ENCODE measurements around the gene WDR1.

The WDR1 gene

DNA sequence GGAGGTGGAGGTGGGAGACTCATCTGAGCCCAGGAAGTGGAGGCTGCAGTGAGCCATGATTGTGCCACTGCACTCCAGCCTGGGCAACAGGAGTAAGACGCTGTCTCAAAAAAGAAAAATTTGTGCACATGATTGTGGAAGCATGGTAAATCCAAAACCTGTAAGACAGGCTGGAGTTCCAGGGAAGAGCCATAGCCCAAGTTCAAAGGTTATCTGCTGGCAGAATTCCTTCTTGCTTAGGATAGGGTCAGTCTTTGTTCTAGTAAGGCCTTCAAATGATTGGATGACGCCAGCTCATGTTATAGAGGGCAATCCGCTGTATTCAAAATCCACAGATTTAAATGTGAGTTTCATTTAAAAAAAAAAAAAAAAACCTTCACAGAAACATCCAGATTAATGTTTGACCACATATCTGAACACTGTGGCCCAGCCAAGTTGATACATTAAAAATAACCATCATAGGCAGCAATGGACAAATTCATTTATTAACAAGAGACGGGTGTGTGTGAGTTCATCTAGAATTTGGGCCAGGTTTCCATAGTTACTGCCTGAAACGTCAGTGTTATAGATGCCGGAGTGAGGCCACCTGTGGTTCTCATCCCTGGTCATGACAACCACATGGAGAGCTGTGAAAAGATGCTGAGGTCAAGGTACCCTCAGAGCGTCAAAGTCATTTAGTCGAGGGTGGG is 60.1 kb downstream of the WDR1 start:
- Histone ChIP-seq H3K9ac (ENCODE audit: low read length in 5 of 5) (no peak overlapping the region), H3K4me3 (ENCODE audit: low read depth in 1 of 5, low read length in 5 of 5) (no peak overlapping the region), H3K27ac (ENCODE audit: low read depth, low read length) (no peak overlapping the region), H3K4me1 (ENCODE audit: control insufficient read depth in 5 of 5, insufficient read depth in 5 of 5, low read length in 5 of 5) (peaks cover 0 to 16% (median 0%) of the 10 kb centered on the region in 5 donors), H3K27me3 (ENCODE audit: control insufficient read depth in 5 of 5, insufficient read depth in 4 of 5, low read length in 5 of 5) (peaks cover 0 to 3% (median 0%) of the 10 kb centered on the region in 5 donors), H3K9me3 (ENCODE audit: control insufficient read depth in 5 of 5, low read length in 5 of 5) (no peaks in the 10 kb centered on the region), H3K36me3 (ENCODE audit: control insufficient read depth in 5 of 5, insufficient read depth in 5 of 5, low read length in 5 of 5) (no peaks in the 10 kb centered on the region)

DNA sequence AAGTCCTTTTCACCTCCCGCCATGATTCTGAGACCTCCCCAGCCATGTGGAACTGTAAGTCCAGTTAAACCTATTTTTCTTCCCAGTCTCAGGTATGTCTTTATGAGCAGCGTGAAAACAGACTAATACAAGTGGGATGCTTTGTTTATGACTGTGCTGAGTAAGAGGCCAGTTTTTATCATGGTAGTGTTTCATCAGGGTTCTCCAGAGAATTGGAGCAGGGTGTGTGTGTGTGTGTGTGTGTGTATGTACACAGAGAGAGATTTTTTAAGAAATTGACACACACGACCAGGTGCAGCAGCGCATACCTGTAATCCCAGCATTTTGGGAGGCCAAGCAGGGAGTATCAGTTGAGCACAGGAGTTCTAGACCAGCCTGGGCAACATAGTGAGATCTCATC is 60.7 kb downstream of the WDR1 start:
- Histone ChIP-seq H3K27me3 (ENCODE audit: control insufficient read depth in 5 of 5, insufficient read depth in 4 of 5, low read length in 5 of 5) (peaks cover 0 to 5% (median under 1%) of the 10 kb centered on the region in 5 donors), H3K9me3 (ENCODE audit: control insufficient read depth in 5 of 5, low read length in 5 of 5) (no peaks in the 10 kb centered on the region), H3K27ac (ENCODE audit: low read depth, low read length) (no peak overlapping the region), H3K9ac (ENCODE audit: low read length in 5 of 5) (no peak overlapping the region), H3K4me3 (ENCODE audit: low read depth in 1 of 5, low read length in 5 of 5) (no peak overlapping the region), H3K4me1 (ENCODE audit: control insufficient read depth in 5 of 5, insufficient read depth in 5 of 5, low read length in 5 of 5) (peaks cover 0 to 16% (median 0%) of the 10 kb centered on the region in 5 donors), H3K36me3 (ENCODE audit: control insufficient read depth in 5 of 5, insufficient read depth in 5 of 5, low read length in 5 of 5) (no peaks in the 10 kb centered on the region)

DNA sequence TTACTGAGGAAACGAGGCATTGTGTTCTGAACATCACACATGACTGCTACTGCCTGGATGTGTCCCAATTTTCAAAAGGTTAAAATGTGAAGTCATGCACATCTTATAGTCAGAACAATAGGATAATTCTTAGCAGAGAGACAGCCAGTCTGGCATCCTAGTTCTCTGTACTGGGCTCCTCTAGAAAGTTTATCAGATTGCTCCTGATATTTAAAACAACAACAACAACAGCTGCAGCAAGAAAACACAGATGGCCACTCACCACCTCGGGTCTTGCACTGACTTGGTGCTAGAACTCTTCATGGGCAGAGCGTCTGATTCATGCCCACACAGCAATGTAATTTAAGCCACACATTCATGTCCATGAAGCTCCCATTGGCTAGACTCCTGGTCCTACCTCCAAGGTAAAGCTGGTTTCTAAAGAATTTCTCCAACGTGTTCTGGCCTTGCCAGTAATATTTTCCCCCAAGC is 62.0 kb downstream of the WDR1 start:
- Histone ChIP-seq H3K4me1 (ENCODE audit: control insufficient read depth in 5 of 5, insufficient read depth in 5 of 5, low read length in 5 of 5) (peaks cover 0 to 16% (median 0%) of the 10 kb centered on the region in 5 donors), H3K36me3 (ENCODE audit: control insufficient read depth in 5 of 5, insufficient read depth in 5 of 5, low read length in 5 of 5) (no peaks in the 10 kb centered on the region), H3K27ac (ENCODE audit: low read depth, low read length) (no peak overlapping the region), H3K9ac (ENCODE audit: low read length in 5 of 5) (no peak overlapping the region), H3K9me3 (ENCODE audit: control insufficient read depth in 5 of 5, low read length in 5 of 5) (no peaks in the 10 kb centered on the region), H3K4me3 (ENCODE audit: low read depth in 1 of 5, low read length in 5 of 5) (no peak overlapping the region), H3K27me3 (ENCODE audit: control insufficient read depth in 5 of 5, insufficient read depth in 4 of 5, low read length in 5 of 5) (peaks cover 0 to 5% (median 3%) of the 10 kb centered on the region in 5 donors)

DNA sequence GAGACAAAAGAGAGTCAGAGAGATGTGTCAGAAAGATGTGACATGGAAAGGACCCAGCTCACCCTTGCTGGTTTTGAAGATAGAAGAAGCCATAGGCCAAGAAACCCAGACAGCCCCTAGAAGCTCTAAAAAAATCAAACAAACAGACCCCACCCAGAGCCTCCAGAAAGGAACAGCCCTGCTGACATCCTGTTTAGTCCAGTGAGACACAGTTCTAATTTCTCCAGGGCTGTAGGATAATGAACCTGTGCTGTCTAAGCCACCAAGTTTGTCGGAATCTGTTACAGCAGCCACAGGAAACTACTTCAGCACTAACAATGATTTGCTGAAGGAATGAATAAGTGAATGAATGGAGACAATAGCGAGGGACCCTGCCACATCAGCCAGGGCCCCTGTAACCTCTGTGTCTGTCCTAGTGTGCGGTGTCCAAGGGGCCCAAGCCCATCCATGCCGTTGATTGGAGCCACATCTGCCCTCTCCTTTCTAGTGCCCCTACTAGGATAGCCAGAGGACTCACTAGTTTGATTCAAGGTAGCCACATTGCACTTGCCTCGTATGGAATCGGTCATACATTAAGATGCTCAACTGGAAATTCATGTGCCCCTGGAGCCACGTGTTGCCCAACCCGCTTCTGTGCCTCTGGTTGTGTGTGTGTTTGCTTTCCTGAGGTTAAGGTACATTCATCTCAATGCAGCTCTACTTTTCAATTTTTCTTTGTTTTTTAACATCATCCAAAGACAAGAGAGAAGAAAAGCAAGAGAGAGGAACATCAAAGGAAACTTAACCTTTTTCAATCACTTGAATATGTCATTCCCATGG is 62.8 kb downstream of the WDR1 start:
- Histone ChIP-seq H3K9me3 (ENCODE audit: control insufficient read depth in 5 of 5, low read length in 5 of 5) (no peaks in the 10 kb centered on the region), H3K36me3 (ENCODE audit: control insufficient read depth in 5 of 5, insufficient read depth in 5 of 5, low read length in 5 of 5) (no peaks in the 10 kb centered on the region), H3K27me3 (ENCODE audit: control insufficient read depth in 5 of 5, insufficient read depth in 4 of 5, low read length in 5 of 5) (peaks cover 0 to 5% (median 3%) of the 10 kb centered on the region in 5 donors), H3K4me1 (ENCODE audit: control insufficient read depth in 5 of 5, insufficient read depth in 5 of 5, low read length in 5 of 5) (peaks cover 0 to 16% (median 0%) of the 10 kb centered on the region in 5 donors), H3K9ac (ENCODE audit: low read length in 5 of 5) (no peak overlapping the region), H3K27ac (ENCODE audit: low read depth, low read length) (no peak overlapping the region), H3K4me3 (ENCODE audit: low read depth in 1 of 5, low read length in 5 of 5) (no peak overlapping the region)

DNA sequence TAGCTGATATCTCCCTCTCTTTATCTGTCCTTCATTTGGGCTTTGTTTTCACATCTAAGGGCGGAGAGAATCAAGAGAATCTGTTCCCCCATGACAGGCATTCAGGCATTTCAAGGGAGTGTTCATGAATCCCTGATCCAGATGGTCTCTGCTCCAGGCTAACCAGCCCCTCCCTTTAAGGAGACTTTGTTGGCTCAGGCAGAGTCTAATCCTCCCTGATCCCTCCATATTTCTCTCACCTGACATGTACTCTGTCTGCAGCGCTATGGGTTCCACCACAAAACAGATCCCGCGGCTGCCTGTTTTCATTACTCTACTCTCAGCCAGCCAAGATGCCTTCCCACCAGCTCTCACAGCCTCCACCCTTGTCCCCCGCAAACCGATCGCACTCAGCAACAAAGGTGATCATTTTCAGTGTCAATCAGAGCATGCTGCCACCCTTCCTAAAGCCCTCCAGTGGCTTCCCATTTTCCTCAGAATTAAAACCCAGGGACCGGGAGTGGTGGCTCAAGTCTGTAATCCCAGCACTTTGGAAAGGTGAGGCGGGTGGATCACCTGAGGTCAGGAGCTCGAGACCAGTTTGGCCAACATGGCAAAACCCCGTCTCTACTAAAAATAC is 65.0 kb downstream of the WDR1 start:
- no peak overlapping the region for H3K27ac ChIP-seq (ENCODE audit: low read depth, low read length)
- H3K4me1 ChIP-seq (ENCODE audit: control insufficient read depth in 5 of 5, insufficient read depth in 5 of 5, low read length in 5 of 5) = peaks cover 0 to 22% (median 0%) of the 10 kb centered on the region in 5 donors
- H3K36me3 ChIP-seq (ENCODE audit: control insufficient read depth in 5 of 5, insufficient read depth in 5 of 5, low read length in 5 of 5) = no peaks in the 10 kb centered on the region
- H3K27me3 ChIP-seq (ENCODE audit: control insufficient read depth in 5 of 5, insufficient read depth in 4 of 5, low read length in 5 of 5) = peaks cover 0 to 5% (median 3%) of the 10 kb centered on the region in 5 donors
- no peak overlapping the region for H3K9ac ChIP-seq (ENCODE audit: low read length in 5 of 5)
- H3K4me3 ChIP-seq (ENCODE audit: low read depth in 1 of 5, low read length in 5 of 5) = no peak overlapping the region
- H3K9me3 ChIP-seq (ENCODE audit: control insufficient read depth in 5 of 5, low read length in 5 of 5) = no peaks in the 10 kb centered on the region

DNA sequence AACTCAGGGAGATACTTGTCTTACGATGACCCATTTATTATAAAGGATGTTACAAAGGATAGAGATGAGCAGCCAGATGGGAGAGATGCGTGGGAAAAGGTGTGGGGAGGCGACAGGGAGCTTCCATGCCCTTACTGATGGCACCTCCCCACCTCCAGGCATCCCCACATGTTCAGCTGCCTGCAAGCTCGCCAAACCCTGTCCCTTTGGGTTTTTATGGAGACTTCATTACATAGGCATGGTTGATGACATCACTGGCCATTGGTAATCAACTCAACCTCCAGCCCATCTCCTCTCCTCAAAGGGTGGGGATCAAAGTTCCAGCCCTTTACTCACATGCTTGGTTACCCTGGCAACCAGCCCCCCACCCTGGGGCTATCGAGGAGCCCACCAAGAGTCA is 65.9 kb downstream of the WDR1 start:
- no peaks in the 10 kb centered on the region for H3K9me3 ChIP-seq (ENCODE audit: control insufficient read depth in 5 of 5, low read length in 5 of 5)
- H3K27ac ChIP-seq (ENCODE audit: low read depth, low read length) = no peak overlapping the region
- no peak overlapping the region for H3K4me3 ChIP-seq (ENCODE audit: low read depth in 1 of 5, low read length in 5 of 5)
- H3K9ac ChIP-seq (ENCODE audit: low read length in 5 of 5) = no peak overlapping the region
- no peaks in the 10 kb centered on the region for H3K36me3 ChIP-seq (ENCODE audit: control insufficient read depth in 5 of 5, insufficient read depth in 5 of 5, low read length in 5 of 5)
- H3K4me1 ChIP-seq (ENCODE audit: control insufficient read depth in 5 of 5, insufficient read depth in 5 of 5, low read length in 5 of 5) = peaks cover 0 to 22% (median 0%) of the 10 kb centered on the region in 5 donors
- peaks cover 0 to 5% (median 3%) of the 10 kb centered on the region in 5 donors for H3K27me3 ChIP-seq (ENCODE audit: control insufficient read depth in 5 of 5, insufficient read depth in 4 of 5, low read length in 5 of 5)

DNA sequence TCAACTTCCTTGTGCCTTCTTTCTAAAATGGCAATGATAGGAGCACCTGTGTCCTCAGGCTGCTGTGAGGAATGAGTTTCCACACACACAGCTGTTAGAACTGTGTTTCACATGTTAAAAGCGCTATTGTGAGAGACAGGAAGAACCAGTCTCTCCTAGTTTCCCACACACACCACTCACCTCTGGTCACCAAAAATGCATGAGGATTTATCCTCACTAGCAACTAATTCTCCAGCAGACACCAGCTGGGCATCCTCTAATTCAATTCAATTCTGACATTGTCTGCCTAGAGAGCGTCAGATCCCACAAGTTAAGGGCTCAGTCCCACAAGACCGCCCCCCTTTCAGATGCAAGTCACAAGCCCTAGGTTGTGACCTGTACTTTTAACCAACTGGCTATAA is 66.3 kb downstream of the WDR1 start:
- Histone ChIP-seq H3K9ac (ENCODE audit: low read length in 5 of 5) (no peak overlapping the region), H3K27me3 (ENCODE audit: control insufficient read depth in 5 of 5, insufficient read depth in 4 of 5, low read length in 5 of 5) (peaks cover 0 to 5% (median 3%) of the 10 kb centered on the region in 5 donors), H3K9me3 (ENCODE audit: control insufficient read depth in 5 of 5, low read length in 5 of 5) (no peaks in the 10 kb centered on the region), H3K4me3 (ENCODE audit: low read depth in 1 of 5, low read length in 5 of 5) (no peak overlapping the region), H3K36me3 (ENCODE audit: control insufficient read depth in 5 of 5, insufficient read depth in 5 of 5, low read length in 5 of 5) (no peaks in the 10 kb centered on the region), H3K4me1 (ENCODE audit: control insufficient read depth in 5 of 5, insufficient read depth in 5 of 5, low read length in 5 of 5) (peaks cover 0 to 22% (median 0%) of the 10 kb centered on the region in 5 donors), H3K27ac (ENCODE audit: low read depth, low read length) (no peak overlapping the region)

GRCh38 chr4:10048941-10049697 is 67.5 kb downstream of the WDR1 start:
- H3K4me1 ChIP-seq (ENCODE audit: control insufficient read depth in 5 of 5, insufficient read depth in 5 of 5, low read length in 5 of 5) = peaks cover 0 to 12% (median 0%) of the 10 kb centered on the region in 5 donors
- no peaks in the 10 kb centered on the region for H3K9me3 ChIP-seq (ENCODE audit: control insufficient read depth in 5 of 5, low read length in 5 of 5)
- no peak overlapping the region for H3K27ac ChIP-seq (ENCODE audit: low read depth, low read length)
- no peaks in the 10 kb centered on the region for H3K36me3 ChIP-seq (ENCODE audit: control insufficient read depth in 5 of 5, insufficient read depth in 5 of 5, low read length in 5 of 5)
- H3K9ac ChIP-seq (ENCODE audit: low read length in 5 of 5) = no peak overlapping the region
- no peak overlapping the region for H3K4me3 ChIP-seq (ENCODE audit: low read depth in 1 of 5, low read length in 5 of 5)
- peaks cover 0 to 5% (median 3%) of the 10 kb centered on the region in 5 donors for H3K27me3 ChIP-seq (ENCODE audit: control insufficient read depth in 5 of 5, insufficient read depth in 4 of 5, low read length in 5 of 5)

DNA sequence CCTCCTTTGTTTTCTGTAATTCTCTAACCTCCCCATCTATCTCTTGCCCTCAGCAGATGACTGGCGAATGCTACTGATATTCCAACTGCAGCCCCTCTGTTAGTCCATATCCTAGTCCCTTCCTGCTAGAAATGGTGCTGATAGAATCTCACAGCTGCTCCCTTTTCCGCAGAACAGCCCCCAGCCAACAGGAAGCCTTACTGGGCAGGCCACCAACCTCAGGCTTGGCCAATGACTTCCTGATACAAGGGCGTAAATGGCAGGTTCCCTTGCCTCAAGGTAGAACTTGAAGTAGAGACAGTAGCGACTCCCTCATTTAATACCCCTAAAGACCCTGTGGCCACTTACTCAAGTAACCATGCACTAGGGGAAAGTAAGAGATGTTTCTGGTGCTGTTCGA is 68.6 kb downstream of the WDR1 start:
- Histone ChIP-seq H3K36me3 (ENCODE audit: control insufficient read depth in 5 of 5, insufficient read depth in 5 of 5, low read length in 5 of 5) (no peaks in the 10 kb centered on the region), H3K9me3 (ENCODE audit: control insufficient read depth in 5 of 5, low read length in 5 of 5) (no peaks in the 10 kb centered on the region), H3K27ac (ENCODE audit: low read depth, low read length) (no peak overlapping the region), H3K27me3 (ENCODE audit: control insufficient read depth in 5 of 5, insufficient read depth in 4 of 5, low read length in 5 of 5) (peaks cover 0 to 5% (median 3%) of the 10 kb centered on the region in 5 donors), H3K9ac (ENCODE audit: low read length in 5 of 5) (no peak overlapping the region), H3K4me1 (ENCODE audit: control insufficient read depth in 5 of 5, insufficient read depth in 5 of 5, low read length in 5 of 5) (peaks cover 0 to 6% (median 0%) of the 10 kb centered on the region in 5 donors), H3K4me3 (ENCODE audit: low read depth in 1 of 5, low read length in 5 of 5) (no peak overlapping the region)

All from subcutaneous abdominal adipose tissue (tissue), 5 donors.